Endothelial cell of umbilical vein (primary cell): ENCODE results near the gene CCDC85A.

Experiments
- EZH2 ChIP-seq: IDR thresholded peaks from 2 replicates; pipeline ENCODE4 v1.6.1; 2012; ENCODE audit warnings: borderline replicate concordance, low read depth, mild to moderate bottlenecking, moderate library complexity, low read length, inconsistent platforms; ENCODE audit not compliant: severe bottlenecking
- JUN ChIP-seq: IDR thresholded peaks from 2 replicates; pipeline ENCODE4 v1.6.1; 2011; ENCODE audit warnings: borderline replicate concordance, low read depth; ENCODE audit not compliant: insufficient read length, insufficient read depth
- MYC ChIP-seq: IDR thresholded peaks from one replicate; pipeline ENCODE4 v1.6.1; 2011; ENCODE audit warnings: mild to moderate bottlenecking, low read depth, low read length
- POLR2A ChIP-seq: IDR thresholded peaks from 2 replicates; pipeline ENCODE4 v1.6.1; 2012; ENCODE audit warnings: low read depth, mild to moderate bottlenecking, control low read depth, low read length
- POLR2AphosphoS5 ChIP-seq: IDR thresholded peaks from 2 replicates; pipeline ENCODE4 v1.6.1; 2012; ENCODE audit warnings: low read depth, mild to moderate bottlenecking, control low read depth, low read length, moderate library complexity; ENCODE audit not compliant: insufficient read depth
- TF ChIP-seq, protein P1 (sequence below), 2 donors: IDR thresholded peaks; 1 replicate in 1 of 2; 2 replicates in 1 of 2; pipeline ENCODE4 v1.5.1; 2011; ENCODE audit warnings: low read length in 2 of 2, mild to moderate bottlenecking in 2 of 2, moderate library complexity in 2 of 2, control low read depth in 1 of 2, inconsistent platforms in 1 of 2, low read depth in 1 of 2; ENCODE audit not compliant: insufficient read depth in 1 of 2; ENCODE audit errors: extremely low read depth in 1 of 2
- TF ChIP-seq, protein P2 (sequence below): IDR thresholded peaks from 2 replicates; pipeline ENCODE4 v1.6.1; 2011; ENCODE audit not compliant: insufficient read depth, insufficient read length

DNA sequence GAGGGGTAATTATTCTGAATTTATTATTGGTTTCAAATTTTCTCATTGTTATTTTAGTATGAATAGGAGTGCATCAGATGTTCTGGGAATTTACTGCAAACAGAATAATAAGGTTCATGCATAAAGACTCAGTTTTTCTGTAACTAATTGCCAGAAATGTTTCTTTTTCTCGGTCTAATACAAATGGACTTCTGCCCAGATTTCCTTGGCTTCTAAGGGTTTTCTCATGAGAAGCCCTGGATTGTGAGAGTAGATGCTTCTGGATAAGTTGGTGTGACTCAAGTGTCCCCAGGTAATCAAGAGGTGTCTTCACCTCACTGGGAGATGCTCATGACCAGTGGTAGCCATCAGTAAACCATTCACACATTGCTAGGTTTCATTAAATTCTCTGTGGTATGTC lies 78.5 kb downstream of the CCDC85A start:
- TF ChIP-seq, protein P1, sequence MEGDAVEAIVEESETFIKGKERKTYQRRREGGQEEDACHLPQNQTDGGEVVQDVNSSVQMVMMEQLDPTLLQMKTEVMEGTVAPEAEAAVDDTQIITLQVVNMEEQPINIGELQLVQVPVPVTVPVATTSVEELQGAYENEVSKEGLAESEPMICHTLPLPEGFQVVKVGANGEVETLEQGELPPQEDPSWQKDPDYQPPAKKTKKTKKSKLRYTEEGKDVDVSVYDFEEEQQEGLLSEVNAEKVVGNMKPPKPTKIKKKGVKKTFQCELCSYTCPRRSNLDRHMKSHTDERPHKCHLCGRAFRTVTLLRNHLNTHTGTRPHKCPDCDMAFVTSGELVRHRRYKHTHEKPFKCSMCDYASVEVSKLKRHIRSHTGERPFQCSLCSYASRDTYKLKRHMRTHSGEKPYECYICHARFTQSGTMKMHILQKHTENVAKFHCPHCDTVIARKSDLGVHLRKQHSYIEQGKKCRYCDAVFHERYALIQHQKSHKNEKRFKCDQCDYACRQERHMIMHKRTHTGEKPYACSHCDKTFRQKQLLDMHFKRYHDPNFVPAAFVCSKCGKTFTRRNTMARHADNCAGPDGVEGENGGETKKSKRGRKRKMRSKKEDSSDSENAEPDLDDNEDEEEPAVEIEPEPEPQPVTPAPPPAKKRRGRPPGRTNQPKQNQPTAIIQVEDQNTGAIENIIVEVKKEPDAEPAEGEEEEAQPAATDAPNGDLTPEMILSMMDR (IDR thresholded peaks at IDR 0.05; ENCODE audit: extremely low read depth in 1 of 2, insufficient read depth in 1 of 2, low read depth in 1 of 2, low read length in 2 of 2), result no peak
- TF ChIP-seq POLR2AphosphoS5 (no peak), POLR2A (no peak), EZH2 (no peak), MYC (no peak), JUN (no peak)
- TF ChIP-seq, protein P2, sequence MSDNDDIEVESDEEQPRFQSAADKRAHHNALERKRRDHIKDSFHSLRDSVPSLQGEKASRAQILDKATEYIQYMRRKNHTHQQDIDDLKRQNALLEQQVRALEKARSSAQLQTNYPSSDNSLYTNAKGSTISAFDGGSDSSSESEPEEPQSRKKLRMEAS, result no peak
